H1 (cell line): ENCODE results near the gene TNFRSF1A. TPM values are rescaled to one million over a fixed set of nuclear protein-coding genes. Genes with fewer than 3 reads are reported as not detected.
A peak's percentile ranks its signal among the peaks of the same experiment; 100 is the strongest.

ENCODE experiments used
- CTCF ChIA-PET: fragments of 300-600 bp; sonication (Branson Sonifier 250); formaldehyde crosslinking; loops from one replicate; lab custom pipeline; 2021; ENCODE audit not compliant: partially characterized antibody; lab: Charles Lee
- POLR2A ChIA-PET: fragments of 300-600 bp; sonication (Branson Sonifier 250); formaldehyde crosslinking; loops from one replicate; lab custom pipeline; 2021; ENCODE audit warnings: inconsistent platforms; ENCODE audit not compliant: partially characterized antibody; lab: Charles Lee
- DNase-seq, 2 experiments: peaks; one replicate each; pipeline versions ENCODE4 v3.0.0 to v3.0.0-alpha.2; 2010 to 2022; ENCODE audit warnings: low spot score in 2 of 2, low read depth in 1 of 2, mixed read lengths in 1 of 2
- FAIRE-seq: peaks from 2 replicates; lab custom pipeline; 2011; peaks lifted over from hg19 to GRCh38; lab: Jason Lieb, UNC
- H2AFZ ChIP-seq: 2 replicates; pipeline ENCODE4 v1.8.1; 2012; ENCODE audit warnings: low read length, inconsistent platforms
- H2AK5ac ChIP-seq: 2 replicates; pipeline ENCODE4 v1.6.1; 2013; ENCODE audit warnings: low read depth, low read length
- H2BK120ac ChIP-seq: replicated peaks from 2 replicates; pipeline ENCODE3; 2013; ENCODE audit warnings: low read depth, low read length, inconsistent platforms
- H2BK12ac ChIP-seq: 2 replicates; pipeline ENCODE4 v1.6.1; 2013; ENCODE audit warnings: low read depth, low read length
- H2BK15ac ChIP-seq: 2 replicates; pipeline ENCODE4 v1.6.1; 2013; ENCODE audit warnings: low read length
- H2BK20ac ChIP-seq: 2 replicates; pipeline ENCODE4 v1.6.1; 2013; ENCODE audit warnings: low read length
- H2BK5ac ChIP-seq: 2 replicates; pipeline ENCODE4 v1.6.1; 2013; ENCODE audit warnings: low read depth, low read length
- H3K14ac ChIP-seq: 2 replicates; pipeline ENCODE4 v1.6.1; 2013; ENCODE audit warnings: inconsistent platforms; ENCODE audit not compliant: insufficient read length
- H3K18ac ChIP-seq: 2 replicates; pipeline ENCODE4 v1.6.1; 2013; ENCODE audit warnings: low read length; ENCODE audit errors: extremely low read depth
- H3K23ac ChIP-seq: 2 replicates; pipeline ENCODE4 v1.6.1; 2013; ENCODE audit warnings: inconsistent platforms; ENCODE audit not compliant: insufficient read length
- H3K23me2 ChIP-seq: 2 replicates; pipeline ENCODE4 v1.6.1; 2013; ENCODE audit warnings: low read depth, low read length
- H3K27ac ChIP-seq: 2 replicates; pipeline ENCODE4 v1.6.1; 2011; ENCODE audit warnings: low read depth, low read length, inconsistent platforms
- H3K27me3 ChIP-seq, 4 experiments: replicated peaks in 1 of 4; 1 replicate in 1 of 4; 2 replicates in 3 of 4; pipeline versions ENCODE4 v1.6.1 to v1.8.1; 2011 to 2013; ENCODE audit warnings: low read length in 3 of 4, mild to moderate bottlenecking in 3 of 4, inconsistent platforms in 2 of 4, mixed read lengths in 2 of 4, moderate library complexity in 1 of 4; ENCODE audit not compliant: control insufficient read depth in 3 of 4, insufficient read depth in 3 of 4; ENCODE audit errors: extremely low read depth in 1 of 4
- H3K36me3 ChIP-seq, 4 experiments: 2 replicates each; pipeline versions ENCODE4 v1.6.1 to v1.8.1; 2011 to 2013; ENCODE audit warnings: mild to moderate bottlenecking in 4 of 4, low read length in 3 of 4, moderate library complexity in 2 of 4, control low read depth in 1 of 4, inconsistent platforms in 1 of 4; ENCODE audit not compliant: insufficient read depth in 4 of 4, control insufficient read depth in 2 of 4
- H3K4ac ChIP-seq: replicated peaks from 2 replicates; pipeline ENCODE3; 2013; ENCODE audit warnings: low read length, low read depth, mixed read lengths, inconsistent platforms; ENCODE audit not compliant: insufficient read length
- H3K4me1 ChIP-seq, 4 experiments: replicated peaks in 1 of 4; 1 replicate in 1 of 4; 2 replicates in 3 of 4; pipeline versions ENCODE4 v1.6.1 to v1.8.1; 2011 to 2013; ENCODE audit warnings: low read length in 3 of 4, inconsistent platforms in 2 of 4, mixed read lengths in 1 of 4; ENCODE audit not compliant: insufficient read depth in 4 of 4, control insufficient read depth in 3 of 4
- H3K4me2 ChIP-seq, 2 experiments: 2 replicates each; pipeline versions ENCODE4 v1.6.1 to v1.8.1; 2011 to 2013; ENCODE audit warnings: low read depth in 2 of 2, low read length in 2 of 2, control low read depth in 1 of 2, inconsistent platforms in 1 of 2, mild to moderate bottlenecking in 1 of 2; ENCODE audit not compliant: insufficient read depth in 1 of 2
- H3K4me3 ChIP-seq, 4 experiments: fragments of 200-600, 300-600 bp in 1 of 4; sonication (generic), shearing (Covaris generic), sonication (Bioruptor Twin) in 1 of 4; 2 replicates each; pipeline versions ENCODE4 v1.5.1 to v1.8.1; 2011 to 2016; ENCODE audit warnings: low read length in 4 of 4, low read depth in 3 of 4, control low read depth in 2 of 4, inconsistent platforms in 2 of 4, mild to moderate bottlenecking in 2 of 4, mixed read lengths in 1 of 4, moderate library complexity in 1 of 4; ENCODE audit not compliant: insufficient read depth in 2 of 4; ENCODE audit errors: extremely low read depth in 1 of 4
- H3K56ac ChIP-seq: replicated peaks from 2 replicates; pipeline ENCODE3; 2013; ENCODE audit warnings: low read depth, mild to moderate bottlenecking, mixed read lengths, low read length, inconsistent platforms; ENCODE audit not compliant: insufficient read length
- H3K79me1 ChIP-seq: 2 replicates; pipeline ENCODE4 v1.6.1; 2013; ENCODE audit warnings: low read depth, low read length, control low read depth
- H3K79me2 ChIP-seq, 2 experiments: 2 replicates each; pipeline versions ENCODE4 v1.6.1 to v1.8.1; 2012 to 2013; ENCODE audit warnings: low read length in 2 of 2, mild to moderate bottlenecking in 2 of 2, inconsistent platforms in 1 of 2; ENCODE audit not compliant: insufficient read depth in 2 of 2, control insufficient read depth in 1 of 2
- H3K9ac ChIP-seq, 4 experiments: replicated peaks in 1 of 4; 1 replicate in 1 of 4; 2 replicates in 3 of 4; pipeline versions ENCODE4 v1.6.1 to v1.8.1; 2011 to 2013; ENCODE audit warnings: low read depth in 3 of 4, low read length in 3 of 4, control low read depth in 2 of 4, mild to moderate bottlenecking in 2 of 4, moderate library complexity in 2 of 4, inconsistent platforms in 1 of 4; ENCODE audit errors: extremely low read depth in 1 of 4
- H3K9me3 ChIP-seq, 2 experiments: 2 replicates each; pipeline versions ENCODE4 v1.6.1 to v1.8.1; 2012 to 2013; ENCODE audit warnings: mild to moderate bottlenecking in 2 of 2, moderate library complexity in 2 of 2, control low read depth in 1 of 2, inconsistent platforms in 1 of 2, low read depth in 1 of 2, low read length in 1 of 2, mixed read lengths in 1 of 2; ENCODE audit not compliant: insufficient read depth in 2 of 2
- H4K20me1 ChIP-seq, 2 experiments: replicated peaks in 1 of 2; 2 replicates each; pipeline versions ENCODE3 to v1.8.1; 2011 to 2013; ENCODE audit warnings: inconsistent platforms in 2 of 2, low read length in 2 of 2, mild to moderate bottlenecking in 1 of 2; ENCODE audit not compliant: insufficient read depth in 2 of 2, control insufficient read depth in 1 of 2
- H4K5ac ChIP-seq: 2 replicates; pipeline ENCODE4 v1.6.1; 2013; ENCODE audit warnings: low read length, low read depth, mixed read lengths, inconsistent platforms; ENCODE audit not compliant: insufficient read length
- H4K8ac ChIP-seq: 2 replicates; pipeline ENCODE4 v1.8.0; 2013; ENCODE audit warnings: mild to moderate bottlenecking, moderate library complexity, low read length, inconsistent platforms; ENCODE audit not compliant: insufficient read depth; ENCODE audit errors: extremely low read depth
- H4K91ac ChIP-seq: replicated peaks from 2 replicates; pipeline ENCODE3; 2013; ENCODE audit warnings: low read length, mixed read lengths, inconsistent platforms; ENCODE audit not compliant: insufficient read length
- CBX5 ChIP-seq: fragments of 300-800, 300-1000 bp; sonication (generic); IDR thresholded peaks from 2 replicates; pipeline ENCODE4 v1.7.1; 2016; ENCODE audit warnings: antibody characterized with exemption, low read length, low read depth
- POLR2AphosphoS5 ChIP-seq: IDR thresholded peaks from 2 replicates; pipeline ENCODE4 v1.6.1; 2011; ENCODE audit warnings: low read depth, low read length
- WGBS, 2 experiments: shearing (Covaris generic) in 1 of 2; methylation state at CpG; one replicate each; pipeline versions ENCODE4 v1.1.6 to v1.1.7; 2013 to 2015; ENCODE audit warnings: low lambda C conversion rate in 2 of 2, mixed read lengths in 2 of 2, inconsistent platforms in 1 of 2, low coverage in 1 of 2, missing lambda C conversion rate in 1 of 2; ENCODE audit not compliant: insufficient replicate concordance in 2 of 2, insufficient coverage in 1 of 2, insufficient read length in 1 of 2; ENCODE audit errors: extremely low coverage in 1 of 2, missing lambda C conversion rate in 1 of 2; 5-methylcytosine and 5-hydroxymethylcytosine counted together
- polyA plus RNA-seq, 7 experiments: library from polyadenylated mRNA; depleted of rRNA in 3 of 7; stranded (reverse) in 5 of 7; unstranded in 2 of 7; fragments of >200 nt in 5 of 7; fragments of 200-250 nt in 2 of 7; gene quantifications; 1 replicate in 5 of 7; 2 replicates in 1 of 7; 4 replicates in 1 of 7; pipeline versions ENCODE4 v1.2.1 to v1.2.3, GENCODE V29; 2011 to 2013; ENCODE audit warnings: missing spikeins in 2 of 7, mixed read lengths in 2 of 7
- total RNA-seq: library from RNA; stranded (reverse); fragmentation: NEBNext Ultra II Directional; extraction: Animal tissue kit (Norgen Biotek cat#: 25700); gene quantifications from 2 replicates; pipeline ENCODE4 v1.2.1, GENCODE V29; 2021

Gene TNFRSF1A
- total and polyA plus RNA-seq, 2 of the 8 experiments (the other 6 are each of a cell fraction or from before 2014, with no cell fraction given), result 28.7 to 42.1 TPM

DNA sequence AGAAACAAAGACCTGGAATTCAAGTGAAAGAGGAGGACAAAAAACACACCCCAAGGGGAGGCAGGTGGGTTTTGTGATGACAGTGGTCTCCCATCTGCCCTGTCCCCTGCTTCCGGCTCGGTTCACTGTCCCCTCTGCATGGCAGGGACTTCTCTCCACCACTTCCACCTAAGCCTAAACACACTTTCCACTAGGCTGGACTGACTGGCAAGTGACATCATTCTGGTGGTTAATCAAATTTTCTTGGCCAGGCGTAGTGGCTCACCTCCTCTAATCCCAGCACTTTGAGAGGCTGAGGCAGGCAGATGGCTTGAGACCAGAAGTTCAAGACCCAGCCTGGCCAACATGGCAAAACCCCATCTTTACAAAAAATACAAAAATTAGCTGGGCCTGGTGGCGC, 19.5 kb downstream of the TNFRSF1A start:
- H3K18ac ChIP-seq, result peak overlapping the region; percentile 93
- H3K14ac ChIP-seq, result no peak overlapping the region
- FAIRE-seq (no peak), DNase-seq (no peak)
- H2BK5ac ChIP-seq, result peak overlapping the region; percentile 91; the same call in 1 of the 2 replicates
- H2BK15ac ChIP-seq, result peak overlapping the region; percentile 88; the same call in 1 of the 2 replicates
- peak overlapping the region; percentile 100 for H2AK5ac ChIP-seq
- no peak overlapping the region for H2AFZ ChIP-seq
- H3K4me2 ChIP-seq, result peak overlapping the region; percentile 41 to 68; a peak in 3 of 4 replicates
- peaks cover 3% of the 10 kb centered on the region for H3K79me1 ChIP-seq
- H2BK120ac ChIP-seq, result peak overlapping the region; percentile 67
- peaks cover 4% of the 10 kb centered on the region; the same call in 1 of the 2 replicates for H3K23me2 ChIP-seq
- H3K36me3 ChIP-seq, result peaks cover 5 to 32% (median 11%) of the 10 kb centered on the region in 4 experiments; a peak in 7 of 8 replicates
- peak overlapping the region; percentile 48; the same call in 1 of the 2 replicates for H3K27ac ChIP-seq
- H2BK20ac ChIP-seq, result peak overlapping the region; percentile 99
- no peaks in the 10 kb centered on the region for H3K79me2 ChIP-seq
- H3K4ac ChIP-seq, result peak overlapping the region; percentile 80
- TF ChIP-seq CBX5, result no peak
- 0 out of 2 replicates have a peak, but pooled peaks have one; percentile 32 for TF ChIP-seq POLR2AphosphoS5
- H4K5ac ChIP-seq, result peak overlapping the region; percentile 31
- CTCF ChIA-PET, result interaction anchor here (0.7 to 2.6 kb wide), 17 partner anchors 9 to 257 kb away, joined by 3 to 14 read pairs (median 4); partner anchors contain the start of gene TAPBPL
- H3K9ac ChIP-seq, result no peak overlapping the region; a peak in 3 of 7 replicates
- no peak overlapping the region for H3K56ac ChIP-seq
- peak overlapping the region; percentile 67 for H4K91ac ChIP-seq
- no peak overlapping the region for H3K4me3 ChIP-seq
- no peak overlapping the region for H3K23ac ChIP-seq
- H4K20me1 ChIP-seq, result no peaks in the 10 kb centered on the region
- WGBS, 2 experiments, result 74% methylated on average over 4 of the region's 4 CpGs; no CpG with 5 or more reads in 1 of the 2 experiments
- no peak overlapping the region for H4K8ac ChIP-seq
- H3K27me3 ChIP-seq, result no peaks in the 10 kb centered on the region
- no peaks in the 10 kb centered on the region for H3K9me3 ChIP-seq
- peaks cover 13 to 37% (median 30%) of the 10 kb centered on the region in 4 experiments for H3K4me1 ChIP-seq
- POLR2A ChIA-PET, result interaction anchor here (0.8 to 16.0 kb wide), 16 partner anchors 8 to 112 kb away, joined by 3 to 214 read pairs (median 4); partner anchors contain the start of genes LTBR, SCNN1A and TNFRSF1A
- peak overlapping the region; percentile 99 for H2BK12ac ChIP-seq
